PC-9 (cell line): ENCODE data around the gene DUS3L. TPM values are rescaled to one million over a fixed set of nuclear protein-coding genes. Genes with fewer than 3 reads are reported as not detected.

Experiments
- BruUV-seq: library from RNA; stranded (reverse); fragments of 400-500 nt; replicated peaks from 2 replicates; lab custom pipeline; 2021; lab: Mats Ljungman, UMichigan
- CTCF ChIA-PET: fragments of 300-600 bp; sonication (Branson Sonifier 250); formaldehyde crosslinking; loops from one replicate; lab custom pipeline; 2022; ENCODE audit warnings: antibody characterized with exemption; lab: Charles Lee
- POLR2A ChIA-PET: fragments of 300-600 bp; sonication (Branson Sonifier 250); formaldehyde crosslinking; loops from one replicate; lab custom pipeline; 2022; ENCODE audit warnings: antibody characterized with exemption; ENCODE audit not compliant: unreplicated experiment; lab: Charles Lee
- DNase-seq, 2 experiments: peaks; one replicate each; pipeline versions ENCODE4 v3.0.0 to v3.0.0-alpha.2; 2015 to 2022; ENCODE audit warnings: mixed read lengths in 1 of 2
- H2AFZ ChIP-seq: fragments of 200-600 bp; sonication (generic); 2 replicates; pipeline ENCODE4 v1.8.1; 2017; ENCODE audit warnings: antibody characterized with exemption
- H3F3A ChIP-seq: fragments of 200-600 bp; sonication (generic); 2 replicates; pipeline ENCODE4 v1.8.1; 2017; ENCODE audit warnings: antibody characterized with exemption, mild to moderate bottlenecking, low read depth; ENCODE audit not compliant: insufficient read depth
- H3K27ac ChIP-seq: fragments of 200-600 bp; sonication (generic); 2 replicates; pipeline ENCODE4 v1.6.1; 2016; ENCODE audit warnings: mixed run types
- H3K27me3 ChIP-seq: fragments of 200-600 bp; sonication (generic); 2 replicates; pipeline ENCODE4 v1.6.1; 2016; ENCODE audit warnings: low read depth, mixed run types; ENCODE audit not compliant: insufficient read depth
- H3K36me3 ChIP-seq: fragments of 200-600 bp; sonication (generic); 2 replicates; pipeline ENCODE4 v1.6.1; 2016; ENCODE audit warnings: low read depth, mixed run types
- H3K4me1 ChIP-seq: fragments of 200-600 bp; sonication (generic); replicated peaks from 2 replicates; pipeline ENCODE4 v1.6.1; 2016; ENCODE audit warnings: mixed run types; ENCODE audit not compliant: insufficient read depth
- H3K4me2 ChIP-seq: fragments of 200-600 bp; sonication (generic); 2 replicates; pipeline ENCODE4 v1.6.1; 2017; ENCODE audit warnings: mixed run types
- H3K4me3 ChIP-seq: fragments of 200-600 bp; sonication (generic); 2 replicates; pipeline ENCODE4 v1.6.1; 2016; ENCODE audit warnings: mixed run types
- H3K79me2 ChIP-seq: fragments of 200-600 bp; sonication (generic); 2 replicates; pipeline ENCODE4 v1.6.1; 2017; ENCODE audit warnings: low read depth, mixed run types
- H3K9me2 ChIP-seq: fragments of 200-600 bp; sonication (generic); 2 replicates; pipeline ENCODE4 v1.8.1; 2017; ENCODE audit warnings: mild to moderate bottlenecking; ENCODE audit not compliant: insufficient read depth
- H3K9me3 ChIP-seq: fragments of 200-600 bp; sonication (generic); 2 replicates; pipeline ENCODE4 v1.8.1; 2016; ENCODE audit warnings: low read depth; ENCODE audit not compliant: insufficient read depth
- H4K20me1 ChIP-seq: fragments of 200-600 bp; sonication (generic); 2 replicates; pipeline ENCODE4 v1.8.1; 2017; ENCODE audit not compliant: insufficient read depth
- CTCF ChIP-seq: fragments of 200-600 bp; sonication (generic); conservative IDR thresholded peaks from 2 replicates; pipeline ENCODE4 v1.6.1; 2017; ENCODE audit warnings: mixed run types, antibody characterized with exemption, mild to moderate bottlenecking, moderate library complexity
- EZH2 ChIP-seq: fragments of 200-600 bp; sonication (generic); IDR thresholded peaks from 2 replicates; pipeline ENCODE4 v1.8.0; 2017; ENCODE audit warnings: antibody characterized with exemption, low read depth
- intact Hi-C: fragments of 100-400 bp; cut with micrococcal nuclease; formaldehyde crosslinking; loops from one replicate; pipeline ENCODE4 v1.10.0; 2022; ENCODE audit not compliant: unreplicated experiment
- total RNA-seq: library from RNA; stranded (reverse); gene quantifications from 2 replicates; pipeline ENCODE4 v1.2.3, GENCODE V29; 2021

DUS3L gene
- total RNA-seq, 1 experiment from 2014 or later: 27.1 TPM

- no peaks in the 10 kb centered on the region for H3K27me3 ChIP-seq
- H3K27ac ChIP-seq: no peak overlapping the region
- no peaks in the 10 kb centered on the region for H4K20me1 ChIP-seq
- H3K4me1 ChIP-seq: 0 out of 2 replicates have a peak, but pooled peaks cover 4% of the 10 kb centered on the region
- CTCF ChIA-PET: interaction anchor here (0.6 kb wide), 1 partner anchor 466 kb away, joined by 3 read pairs; no protein-coding TSS in a partner anchor
- no TSS peak for BruUV-seq
- intact Hi-C loops: no loop called here
- H3K79me2 ChIP-seq: no peaks in the 10 kb centered on the region
- H3K9me2 ChIP-seq: no peaks in the 10 kb centered on the region
- no peak overlapping the region for H3K4me2 ChIP-seq
- POLR2A ChIA-PET: no interaction called here
- TF ChIP-seq EZH2 (no peak), CTCF (no peak)
- peaks cover 4% of the 10 kb centered on the region; the same call in 1 of the 2 replicates for H3F3A ChIP-seq
- no peaks in the 10 kb centered on the region for H3K36me3 ChIP-seq
- no peak overlapping the region for H2AFZ ChIP-seq
- no peak for DNase-seq
- no peak overlapping the region for H3K4me3 ChIP-seq
- H3K9me3 ChIP-seq: no peaks in the 10 kb centered on the region
These were observed 30.7 kb upstream of the DUS3L start for GRCh38 chr19:5821521-5822180.

DNA sequence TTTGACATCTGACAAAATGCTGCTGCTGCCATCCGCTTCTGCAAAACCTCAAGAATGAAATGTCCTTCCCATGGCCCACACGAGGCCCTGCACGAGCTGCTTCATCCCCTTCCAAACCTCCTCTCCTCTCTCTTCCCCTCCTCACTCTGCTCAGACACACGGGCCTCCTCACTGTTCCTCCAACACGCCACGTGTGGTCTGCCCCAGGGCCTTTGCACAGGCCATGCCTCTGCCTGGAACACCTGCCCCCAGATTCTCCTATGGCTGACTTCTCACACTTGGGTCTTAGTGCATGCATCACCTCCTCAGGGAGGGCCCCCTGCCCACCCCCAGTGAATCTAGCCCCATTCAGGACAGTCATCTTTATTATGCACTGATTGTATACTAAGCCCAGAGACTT lies 29.8 kb upstream of the DUS3L start:
- no peak for DNase-seq
- BruUV-seq: no TSS peak
- H4K20me1 ChIP-seq: no peaks in the 10 kb centered on the region
- H3F3A ChIP-seq: no peaks in the 10 kb centered on the region
- no peak overlapping the region for H2AFZ ChIP-seq
- H3K79me2 ChIP-seq: no peaks in the 10 kb centered on the region
- no peaks in the 10 kb centered on the region for H3K9me2 ChIP-seq
- H3K27ac ChIP-seq: no peak overlapping the region
- H3K36me3 ChIP-seq: no peaks in the 10 kb centered on the region
- no peak for TF ChIP-seq EZH2
- TF ChIP-seq CTCF: no peak
- no peak overlapping the region for H3K4me3 ChIP-seq
- no peaks in the 10 kb centered on the region for H3K27me3 ChIP-seq
- intact Hi-C loops: no loop called here
- POLR2A ChIA-PET: no interaction called here
- H3K4me2 ChIP-seq: no peak overlapping the region
- CTCF ChIA-PET: no interaction called here
- H3K9me3 ChIP-seq: no peaks in the 10 kb centered on the region
- H3K4me1 ChIP-seq: no peaks in the 10 kb centered on the region

- TF ChIP-seq EZH2 (no peak), CTCF (no peak)
- no peak for DNase-seq
- Histone ChIP-seq H3K36me3 (no peaks in the 10 kb centered on the region), H4K20me1 (no peaks in the 10 kb centered on the region), H3K9me3 (no peaks in the 10 kb centered on the region), H3K4me1 (no peaks in the 10 kb centered on the region), H3K27ac (no peak overlapping the region), H2AFZ (no peak overlapping the region), H3K79me2 (no peaks in the 10 kb centered on the region), H3K9me2 (no peaks in the 10 kb centered on the region), H3K4me2 (no peak overlapping the region), H3K27me3 (no peaks in the 10 kb centered on the region), H3F3A (no peaks in the 10 kb centered on the region), H3K4me3 (no peak overlapping the region)
- intact Hi-C loops: no loop called here
- ChIA-PET POLR2A (no interaction called here), CTCF (no interaction called here)
- BruUV-seq: no TSS peak
These were observed 27.6 kb upstream of the DUS3L start for GRCh38 chr19:5818594-5818993.
